ENCODE results near the gene CHPF. TPM values are rescaled to one million over a fixed set of nuclear protein-coding genes. Genes with fewer than 3 reads are reported as not detected.

CHPF gene
- total RNA-seq, 2 experiments from 2014 or later: 6.5 to 7.1 TPM

DNA sequence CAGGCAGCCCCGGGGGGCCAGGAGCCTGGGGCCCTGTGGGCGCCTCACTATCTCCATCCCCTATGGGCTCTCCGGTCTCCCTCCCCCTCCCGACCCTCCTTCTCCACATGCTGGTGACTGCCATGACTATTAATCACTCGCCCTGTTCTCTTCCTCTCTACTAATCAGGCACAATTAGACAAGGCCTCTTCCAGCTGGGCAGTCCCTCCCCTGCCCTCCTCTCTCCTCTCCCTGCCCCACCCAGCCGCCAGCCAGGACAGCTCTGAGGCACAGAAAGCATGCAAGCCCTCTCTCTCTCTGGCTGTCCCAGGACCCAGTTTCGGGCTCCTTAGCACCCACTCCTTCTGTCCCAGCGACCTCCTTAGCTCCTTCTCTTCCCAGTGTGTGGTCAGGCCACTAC is 23.5 kb downstream of the CHPF start:
- Mint-ChIP-seq H3K36me3 (ENCODE audit: low read depth) (no peaks in the 10 kb centered on the region), H3K27me3 (peaks cover 85% of the 10 kb centered on the region), H3K4me3 (no peak overlapping the region), H3K4me1 (ENCODE audit: low read depth) (peaks cover 20% of the 10 kb centered on the region), H3K9me3 (no peaks in the 10 kb centered on the region), H3K27ac (no peak overlapping the region)
- H3K4me3 ChIP-seq (ENCODE audit: low read length): no peak overlapping the region
- H3K27ac ChIP-seq (ENCODE audit: low read depth in 1 of 2, low read length in 2 of 2): no peak overlapping the region
- ATAC-seq (ENCODE audit: poor library complexity) (no peak), DNase-seq (no peak)
- H3K9me3 ChIP-seq (ENCODE audit: control insufficient read depth in 1 of 2, insufficient read depth in 1 of 2, low read length in 2 of 2): peaks cover 0 to 6% of the 10 kb centered on the region in 2 experiments
- no peaks in the 10 kb centered on the region for H3K36me3 ChIP-seq (ENCODE audit: insufficient read depth, low read length)
- H3K4me1 ChIP-seq (ENCODE audit: insufficient read depth, low read length): peaks cover 19% of the 10 kb centered on the region
- TF ChIP-seq, protein P1, sequence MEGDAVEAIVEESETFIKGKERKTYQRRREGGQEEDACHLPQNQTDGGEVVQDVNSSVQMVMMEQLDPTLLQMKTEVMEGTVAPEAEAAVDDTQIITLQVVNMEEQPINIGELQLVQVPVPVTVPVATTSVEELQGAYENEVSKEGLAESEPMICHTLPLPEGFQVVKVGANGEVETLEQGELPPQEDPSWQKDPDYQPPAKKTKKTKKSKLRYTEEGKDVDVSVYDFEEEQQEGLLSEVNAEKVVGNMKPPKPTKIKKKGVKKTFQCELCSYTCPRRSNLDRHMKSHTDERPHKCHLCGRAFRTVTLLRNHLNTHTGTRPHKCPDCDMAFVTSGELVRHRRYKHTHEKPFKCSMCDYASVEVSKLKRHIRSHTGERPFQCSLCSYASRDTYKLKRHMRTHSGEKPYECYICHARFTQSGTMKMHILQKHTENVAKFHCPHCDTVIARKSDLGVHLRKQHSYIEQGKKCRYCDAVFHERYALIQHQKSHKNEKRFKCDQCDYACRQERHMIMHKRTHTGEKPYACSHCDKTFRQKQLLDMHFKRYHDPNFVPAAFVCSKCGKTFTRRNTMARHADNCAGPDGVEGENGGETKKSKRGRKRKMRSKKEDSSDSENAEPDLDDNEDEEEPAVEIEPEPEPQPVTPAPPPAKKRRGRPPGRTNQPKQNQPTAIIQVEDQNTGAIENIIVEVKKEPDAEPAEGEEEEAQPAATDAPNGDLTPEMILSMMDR (IDR thresholded peaks at IDR 0.05): no peak
- H3K27me3 ChIP-seq (ENCODE audit: control insufficient read depth in 1 of 2, insufficient read depth in 2 of 2, low read length in 2 of 2): peaks cover 55 to 97% of the 10 kb centered on the region in 2 experiments
- intact Hi-C loops (cut with DNase I, micrococcal nuclease): no loop called here
- CTCF ChIA-PET: interaction anchor here (2.2 to 2.4 kb wide), 2 partner anchors 10 kb away, joined by 9 to 10 read pairs; no protein-coding TSS in a partner anchor
- POLR2A ChIA-PET: interaction anchor here (0.9 kb wide), 1 partner anchor 22 kb away, joined by 3 read pairs; the partner anchor contains the start of gene GMPPA

- ChIA-PET POLR2A (no interaction called here), CTCF (interaction anchor here (1.4 to 2.2 kb wide), 2 partner anchors 10 kb away, joined by 3 to 10 read pairs; no protein-coding TSS in a partner anchor)
- H3K36me3 ChIP-seq (ENCODE audit: insufficient read depth, low read length): no peaks in the 10 kb centered on the region
- peaks cover 0 to 6% of the 10 kb centered on the region in 2 experiments for H3K9me3 ChIP-seq (ENCODE audit: control insufficient read depth in 1 of 2, insufficient read depth in 1 of 2, low read length in 2 of 2)
- H3K4me3 ChIP-seq (ENCODE audit: low read length): no peak overlapping the region
- no peaks in the 10 kb centered on the region for H3K9me3 Mint-ChIP-seq
- H3K4me3 Mint-ChIP-seq: no peak overlapping the region
- no peak overlapping the region for H3K27ac Mint-ChIP-seq
- peaks cover 80% of the 10 kb centered on the region for H3K27me3 Mint-ChIP-seq
- no peak for DNase-seq
- no peaks in the 10 kb centered on the region for H3K36me3 Mint-ChIP-seq (ENCODE audit: low read depth)
- no peak for ATAC-seq (ENCODE audit: poor library complexity)
- intact Hi-C loops (cut with DNase I, micrococcal nuclease): no loop called here
- TF ChIP-seq, protein P1 (IDR thresholded peaks at IDR 0.05): no peak
- peaks cover 22% of the 10 kb centered on the region for H3K4me1 ChIP-seq (ENCODE audit: insufficient read depth, low read length)
- peaks cover 20% of the 10 kb centered on the region for H3K4me1 Mint-ChIP-seq (ENCODE audit: low read depth)
- no peak overlapping the region for H3K27ac ChIP-seq (ENCODE audit: low read depth in 1 of 2, low read length in 2 of 2)
- peaks cover 50 to 97% of the 10 kb centered on the region in 2 experiments for H3K27me3 ChIP-seq (ENCODE audit: control insufficient read depth in 1 of 2, insufficient read depth in 2 of 2, low read length in 2 of 2)
Measured at GRCh38 chr2:219519526-219519916, 24.1 kb downstream of the CHPF start.

DNA sequence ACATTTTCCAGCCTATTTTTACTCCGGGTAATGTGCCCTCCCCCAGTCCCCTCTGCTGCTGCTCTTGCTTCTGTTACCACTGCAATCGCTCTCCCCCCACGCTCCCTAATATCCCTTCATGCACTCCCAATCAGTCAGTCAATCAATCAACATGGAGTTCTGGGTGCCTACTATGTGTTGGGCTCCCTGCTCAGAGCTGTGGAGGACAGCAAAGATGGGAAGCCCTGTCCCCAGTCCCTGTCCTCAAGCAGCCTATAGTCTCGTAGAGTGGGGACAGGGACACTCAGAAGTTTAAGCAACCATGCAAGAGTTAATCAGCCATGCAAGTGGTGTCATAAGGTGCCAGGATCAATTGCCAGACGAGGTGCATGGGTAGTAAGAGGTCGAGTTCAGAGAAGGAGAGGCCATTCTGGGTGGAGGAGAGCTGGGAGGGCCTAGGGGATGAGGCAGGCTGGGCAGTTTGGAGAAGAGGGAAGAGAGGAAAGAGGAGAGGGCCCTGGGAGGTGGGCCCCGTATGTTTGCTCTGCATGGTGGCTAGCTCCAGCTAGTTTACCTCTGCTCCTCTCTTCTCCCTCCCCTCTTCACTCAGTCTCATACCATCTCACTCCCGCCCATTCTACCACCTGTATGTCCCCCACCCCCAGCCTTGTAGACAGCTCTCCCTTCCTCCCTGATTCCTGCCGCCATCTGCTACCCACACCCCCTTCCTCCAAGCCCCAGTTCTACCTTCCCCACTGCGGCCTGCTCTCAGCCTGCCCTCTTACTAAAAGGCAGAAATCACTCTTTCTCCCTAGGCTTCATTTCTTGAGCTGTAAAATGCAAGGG is 25.4 kb downstream of the CHPF start:
- TF ChIP-seq, protein P1 (IDR thresholded peaks at IDR 0.05): no peak
- Histone ChIP-seq H3K9me3 (ENCODE audit: control insufficient read depth in 1 of 2, insufficient read depth in 1 of 2, low read length in 2 of 2) (peaks cover 0 to 11% of the 10 kb centered on the region in 2 experiments), H3K27ac (ENCODE audit: low read depth in 1 of 2, low read length in 2 of 2) (no peak overlapping the region), H3K4me1 (ENCODE audit: insufficient read depth, low read length) (peaks cover 28% of the 10 kb centered on the region), H3K4me3 (ENCODE audit: low read length) (no peak overlapping the region), H3K27me3 (ENCODE audit: control insufficient read depth in 1 of 2, insufficient read depth in 2 of 2, low read length in 2 of 2) (peaks cover 50 to 96% of the 10 kb centered on the region in 2 experiments), H3K36me3 (ENCODE audit: insufficient read depth, low read length) (no peaks in the 10 kb centered on the region)
- POLR2A ChIA-PET: no interaction called here
- no peak for DNase-seq
- H3K27ac Mint-ChIP-seq: no peak overlapping the region
- H3K27me3 Mint-ChIP-seq: peaks cover 79% of the 10 kb centered on the region
- no peak overlapping the region for H3K4me3 Mint-ChIP-seq
- CTCF ChIA-PET: interaction anchor here (1.4 kb wide), 1 partner anchor 8 kb away, joined by 3 read pairs; no protein-coding TSS in a partner anchor
- intact Hi-C loops (cut with DNase I, micrococcal nuclease): no loop called here
- H3K36me3 Mint-ChIP-seq (ENCODE audit: low read depth): no peaks in the 10 kb centered on the region
- no peaks in the 10 kb centered on the region for H3K9me3 Mint-ChIP-seq
- peaks cover 26% of the 10 kb centered on the region for H3K4me1 Mint-ChIP-seq (ENCODE audit: low read depth)
- no peak for ATAC-seq (ENCODE audit: poor library complexity)

All from CD4-positive, alpha-beta T cell (primary cell).